KBM-7 (cell line): Measurements from ENCODE around the gene NRP2.
A peak's percentile ranks its signal among the peaks of the same experiment; 100 is the strongest.

ENCODE experiments used
- DNase-seq: peaks from one replicate; pipeline ENCODE4 v3.0.0-alpha.2; 2015
- in situ Hi-C: fragments of 300-500 bp; cut with MboI; formaldehyde crosslinking; loops from 2 replicates; pipeline ENCODE4 v1.14.3; 2020; ENCODE audit warnings: low sequenced_read_pairs, low pct_unique_long_range_greater_than_20kb, mixed read lengths

Gene NRP2

GRCh38 chr2:205763708-205764211 lies 81.5 kb downstream of the NRP2 start:
- in situ Hi-C loops, result no loop called here
- peak; percentile 15 for DNase-seq

DNA sequence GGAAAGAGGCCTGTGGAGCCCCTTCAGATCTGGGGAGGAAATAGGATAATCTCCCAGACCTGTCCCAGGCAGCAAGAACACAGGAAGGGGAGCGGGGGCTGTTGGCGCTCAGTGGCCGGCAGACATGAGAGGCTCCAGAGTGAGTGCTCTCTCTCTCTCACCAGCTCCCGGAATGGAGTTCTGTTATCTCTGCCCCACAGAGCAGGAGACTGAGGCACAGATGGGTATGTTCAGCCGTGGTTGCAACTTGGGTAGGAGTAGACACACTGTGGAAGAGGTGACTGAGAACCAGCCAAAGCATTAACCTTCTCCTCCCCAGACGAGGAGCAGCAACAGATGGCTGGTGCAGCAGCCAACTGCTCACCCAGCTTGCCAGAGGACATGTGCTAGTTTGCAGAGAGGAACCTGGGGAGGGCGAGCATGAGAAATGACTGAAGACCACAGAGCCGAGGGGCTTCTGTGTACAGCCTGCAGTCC lies 82.0 kb downstream of the NRP2 start:
- in situ Hi-C loops, result no loop called here
- no peak for DNase-seq

DNA sequence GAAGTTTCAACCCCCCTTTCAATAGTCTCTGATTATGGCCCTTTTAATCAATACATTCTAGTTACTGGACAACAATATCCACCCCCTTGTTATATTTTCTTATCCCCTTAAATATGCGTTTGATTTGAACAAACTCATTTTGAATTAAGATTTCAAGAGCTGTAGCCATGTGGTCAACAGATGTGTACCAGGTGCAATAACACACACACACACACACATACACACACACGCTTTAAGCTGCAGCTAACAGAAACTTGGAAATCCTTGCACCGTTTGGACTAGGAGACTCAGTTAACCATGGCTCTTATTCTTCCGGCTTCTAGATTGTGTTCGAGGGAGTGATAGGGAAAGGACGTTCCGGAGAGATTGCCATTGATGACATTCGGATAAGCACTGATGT lies 82.8 kb downstream of the NRP2 start:
- no peak for DNase-seq
- in situ Hi-C loops, result no loop called here

GRCh38 chr2:205766779-205767359 lies 84.6 kb downstream of the NRP2 start:
- in situ Hi-C loops, result no loop called here
- DNase-seq, result peak; percentile 50

GRCh38 chr2:205767617-205768016 lies 85.3 kb downstream of the NRP2 start:
- no peak for DNase-seq
- in situ Hi-C loops, result no loop called here

GRCh38 chr2:205768341-205768740 lies 86.0 kb downstream of the NRP2 start:
- DNase-seq, result no peak
- in situ Hi-C loops, result no loop called here

DNA sequence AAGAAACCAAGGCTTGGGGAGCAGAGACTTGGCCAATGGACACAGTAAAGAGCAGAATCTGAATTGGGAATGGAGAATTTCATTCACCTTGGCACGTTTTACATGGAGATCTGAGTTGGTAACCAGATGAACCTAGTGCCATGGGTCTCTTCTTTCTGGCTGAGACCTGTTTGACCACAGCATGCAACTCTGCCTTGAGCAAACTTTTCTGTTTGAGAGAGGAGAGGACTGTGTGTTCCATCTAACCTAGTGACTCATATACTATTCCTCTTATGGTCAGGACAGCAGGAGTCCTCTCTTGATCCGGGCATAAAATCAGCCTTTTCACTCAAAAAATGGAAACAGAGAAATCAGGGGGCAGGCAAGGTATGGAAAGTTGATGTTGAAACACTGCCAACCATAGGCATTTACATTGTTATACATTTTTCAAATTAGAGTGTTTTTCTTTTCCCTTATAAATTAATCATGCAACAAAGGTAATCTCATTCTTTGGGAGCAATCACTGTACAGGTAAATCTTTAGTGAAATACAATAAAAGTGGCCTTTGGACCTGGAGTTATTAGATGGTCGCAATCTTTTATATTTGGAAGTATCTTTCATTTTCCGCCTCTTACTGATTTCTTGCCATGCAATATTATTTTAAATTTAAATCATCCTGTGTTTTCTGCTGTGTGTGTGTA lies 86.7 kb downstream of the NRP2 start:
- in situ Hi-C loops, result no loop called here

DNA sequence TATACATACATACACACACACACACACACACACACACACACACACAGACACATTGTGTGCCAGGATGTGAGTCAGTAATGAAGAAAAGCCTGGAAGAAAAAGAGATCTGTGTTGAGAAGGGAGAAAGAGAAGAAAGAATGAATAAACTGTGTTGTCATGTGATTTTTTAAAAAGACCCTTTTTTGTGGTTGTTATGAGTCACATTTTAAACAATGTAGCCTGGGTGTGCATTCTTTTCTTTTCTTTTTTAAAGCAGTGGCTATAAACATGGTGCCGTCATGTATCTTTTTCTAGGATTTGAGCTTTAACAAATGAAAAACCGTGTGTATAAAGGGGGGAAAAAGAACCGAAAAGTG lies 87.2 kb downstream of the NRP2 start:
- no peak for DNase-seq
- in situ Hi-C loops, result no loop called here

More for the DNA sequence above, 86.7 kb downstream of the NRP2 start:
- no peak for DNase-seq

DNA sequence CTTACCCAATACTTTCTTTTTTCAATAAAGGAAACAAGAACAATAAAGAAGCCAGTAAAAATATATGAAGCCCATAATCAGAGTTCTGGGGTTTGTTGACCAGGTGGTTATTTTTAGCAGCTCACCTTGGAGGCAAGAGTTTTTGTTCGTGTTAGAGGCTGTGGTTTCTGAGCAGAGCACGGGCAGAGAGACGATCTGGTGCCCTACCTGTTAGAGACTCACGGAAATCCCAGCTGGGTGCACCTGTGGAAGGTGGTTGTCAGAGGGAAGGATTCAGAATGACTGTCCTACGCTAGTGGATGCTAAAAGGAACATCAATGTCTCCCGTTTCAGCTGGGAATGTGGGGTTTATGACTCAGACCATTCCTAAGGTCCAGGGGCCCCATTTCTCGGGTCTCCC lies 87.6 kb downstream of the NRP2 start:
- no peak for DNase-seq
- in situ Hi-C loops, result no loop called here

DNA sequence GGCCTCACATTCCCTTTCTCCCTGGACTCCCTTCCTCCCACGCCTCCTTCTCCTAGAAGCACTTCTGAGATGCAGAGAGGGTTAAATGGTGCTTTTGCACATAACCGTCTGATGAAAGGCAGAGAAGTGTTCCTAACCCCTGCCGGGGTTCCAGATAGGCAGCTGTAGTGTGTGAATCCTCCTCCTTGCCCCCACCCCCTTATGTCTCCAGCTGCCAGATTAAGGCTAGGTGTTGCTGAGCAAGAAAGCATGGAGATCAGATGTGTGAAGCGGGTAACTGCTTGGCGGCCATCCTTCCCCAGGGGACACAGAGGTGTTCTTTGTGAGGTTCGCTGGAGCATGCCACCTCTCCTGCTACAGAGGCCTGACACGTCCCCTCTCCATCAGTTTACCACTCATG lies 88.3 kb downstream of the NRP2 start:
- in situ Hi-C loops, result no loop called here
- no peak for DNase-seq

- no peak for DNase-seq
- in situ Hi-C loops, result no loop called here
Measured at GRCh38 chr2:205771031-205771430, 88.7 kb downstream of the NRP2 start.

GRCh38 chr2:205771666-205772065 lies 89.4 kb downstream of the NRP2 start:
- no peak for DNase-seq
- in situ Hi-C loops, result no loop called here

DNA sequence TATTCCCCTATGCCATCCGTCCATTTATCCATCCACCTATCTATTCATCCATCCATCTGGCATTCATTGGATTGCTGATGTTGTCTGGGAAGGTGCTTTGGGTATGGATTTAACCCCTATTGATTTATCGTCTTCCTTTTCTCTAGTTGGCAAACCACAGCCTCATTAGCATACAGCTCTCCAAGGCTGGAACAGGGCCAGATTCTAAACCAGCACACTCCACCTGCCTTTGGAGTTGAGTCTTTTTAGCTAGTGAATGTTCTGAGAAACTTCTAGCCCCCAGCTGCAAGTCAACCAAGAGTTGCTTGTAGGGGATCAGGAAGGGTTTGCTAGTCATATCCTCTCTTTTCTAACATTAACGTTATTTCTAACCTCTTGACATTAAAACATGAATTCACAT lies 90.7 kb downstream of the NRP2 start:
- no peak for DNase-seq
- in situ Hi-C loops, result no loop called here

- in situ Hi-C loops, result no loop called here
- DNase-seq, result no peak
Measured at GRCh38 chr2:205773989-205774388, 91.7 kb downstream of the NRP2 start.

DNA sequence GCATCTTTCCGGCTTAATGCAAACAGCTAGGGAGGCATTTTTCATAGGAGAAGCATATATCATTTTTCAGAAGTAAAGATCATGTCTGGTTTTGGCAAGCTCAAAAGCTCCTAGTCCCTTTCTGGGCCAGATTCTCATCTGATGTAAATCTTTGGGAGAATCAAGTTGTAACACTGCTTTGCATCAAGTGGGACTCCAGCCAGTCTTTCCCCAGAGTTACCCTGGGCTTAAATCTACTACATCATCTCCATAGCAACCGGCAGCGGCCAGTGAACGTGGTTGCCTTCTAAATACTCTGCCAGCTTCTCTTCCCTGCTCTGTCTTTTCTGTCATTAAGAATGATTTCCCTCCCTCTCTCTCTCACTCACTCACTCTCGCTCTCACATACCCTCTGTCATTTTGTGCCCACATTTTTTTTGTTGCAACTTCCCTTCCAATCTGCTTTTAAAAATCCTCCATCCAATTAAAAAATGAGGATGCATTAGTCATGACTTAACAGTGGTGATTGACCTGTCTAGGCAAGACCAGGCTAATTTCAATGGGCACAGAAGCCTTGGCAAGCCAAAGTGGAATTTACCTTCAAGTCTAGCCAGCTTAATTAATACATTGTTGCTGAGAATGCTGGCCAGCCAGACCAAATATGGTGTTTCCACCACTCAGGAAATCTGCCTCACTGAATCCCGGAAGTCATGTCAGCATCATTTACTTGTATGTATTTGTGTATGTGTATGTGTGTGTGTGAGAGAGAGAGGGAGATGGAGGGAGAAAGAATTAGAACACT lies 93.0 kb downstream of the NRP2 start:
- in situ Hi-C loops, result no loop called here
- no peak for DNase-seq

GRCh38 chr2:205776139-205776538 lies 93.8 kb downstream of the NRP2 start:
- DNase-seq, result peak; percentile 62
- in situ Hi-C loops, result no loop called here

GRCh38 chr2:205776720-205777119 lies 94.4 kb downstream of the NRP2 start:
- DNase-seq, result no peak
- in situ Hi-C loops, result no loop called here

DNA sequence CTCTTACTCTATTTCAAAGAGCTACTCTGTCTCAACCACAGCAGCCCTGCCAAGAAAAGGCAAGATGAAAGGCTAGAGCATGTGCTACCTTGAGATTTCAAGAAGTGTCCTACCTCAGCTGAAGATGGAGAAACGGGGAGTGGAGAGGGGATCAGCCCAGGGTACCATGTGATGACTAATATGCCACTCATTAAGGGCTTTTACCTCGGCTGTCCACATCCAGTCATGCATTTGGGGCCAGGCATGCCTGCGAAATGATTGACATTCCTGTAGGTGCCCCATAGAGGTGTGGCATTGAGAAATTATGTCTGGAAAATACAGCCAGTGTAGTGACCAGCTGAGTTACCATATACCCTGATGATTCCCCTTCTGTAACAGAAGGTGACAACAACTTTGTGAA lies 96.1 kb downstream of the NRP2 start:
- no peak for DNase-seq
- in situ Hi-C loops, result no loop called here

DNA sequence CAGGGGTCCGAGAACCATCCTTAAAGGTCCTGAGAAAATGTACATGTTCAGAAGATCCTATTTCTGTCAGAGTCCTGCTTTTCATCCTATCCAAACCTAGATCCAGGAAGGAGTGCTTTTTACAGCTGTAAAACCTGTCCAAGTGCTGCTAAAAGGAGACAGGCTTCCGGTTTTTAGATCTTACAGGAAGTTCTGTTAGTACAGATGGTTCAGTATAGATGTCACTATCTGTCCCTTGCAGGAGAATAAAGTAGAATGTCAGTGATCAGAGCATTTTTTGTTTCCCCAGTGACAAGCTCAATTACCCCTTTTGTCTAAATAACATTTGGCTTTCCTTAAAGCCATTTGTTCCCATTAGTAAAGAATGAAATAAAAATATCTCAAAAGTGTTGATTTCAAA lies 98.3 kb downstream of the NRP2 start:
- DNase-seq, result peak; percentile 77
- in situ Hi-C loops, result no loop called here

- DNase-seq, result no peak
- in situ Hi-C loops, result no loop called here
Measured at GRCh38 chr2:205781244-205781931, 99.1 kb downstream of the NRP2 start.
